Stimulated activated CD8-positive, alpha-beta memory T cell treated with anti-CD3 and anti-CD28 coated beads, Interleukin-4, amount 100 ng/mL, for 24 hours (primary cell): ENCODE measurements around the gene ERVK3-1.
"Not testable (repeated sequence)": the region's sequence is repeated elsewhere in the genome, so short reads cannot be mapped to it uniquely, and the experiment has no call there.

Experiments
- DNase-seq: peaks from one replicate; pipeline ENCODE4 v3.0.0-alpha.2; 2020; ENCODE audit warnings: low read depth

Gene ERVK3-1

DNA sequence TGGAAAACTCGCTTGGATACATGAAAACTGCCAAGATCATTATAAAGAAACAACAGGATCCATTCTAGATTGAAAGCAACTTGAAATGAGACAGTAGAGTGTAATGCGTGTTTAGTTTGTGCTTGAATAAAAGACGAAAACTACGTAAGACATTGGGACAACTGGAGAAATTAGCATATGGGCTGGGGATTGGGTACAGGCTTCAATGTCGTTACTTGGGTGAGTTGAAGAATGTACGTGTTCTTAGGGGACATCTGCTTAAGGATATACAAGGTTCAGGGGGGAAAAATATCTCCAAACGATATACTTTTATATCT is 471 bp upstream of the ERVK3-1 start:
- DNase-seq = no peak

DNA sequence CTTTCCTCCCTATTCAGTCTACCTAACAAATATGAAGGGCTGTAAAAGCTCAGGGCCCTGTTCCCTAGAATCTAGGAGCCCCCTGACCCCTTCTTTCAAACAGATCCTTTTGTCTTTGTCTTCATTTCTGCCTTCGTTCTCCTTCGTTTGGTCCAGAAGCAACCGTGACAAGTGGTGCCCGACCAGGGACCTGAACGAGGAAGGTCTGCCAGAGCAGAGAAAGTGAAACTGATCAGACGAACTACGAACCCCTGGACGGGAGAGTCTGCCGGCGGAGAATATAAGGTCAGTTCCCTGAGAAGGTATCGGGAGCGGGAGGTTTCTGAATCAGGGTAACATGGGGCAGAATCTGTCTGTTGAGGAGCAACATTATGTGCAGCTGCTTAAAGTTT is 751 bp downstream of the ERVK3-1 start:
- no peak for DNase-seq

DNA sequence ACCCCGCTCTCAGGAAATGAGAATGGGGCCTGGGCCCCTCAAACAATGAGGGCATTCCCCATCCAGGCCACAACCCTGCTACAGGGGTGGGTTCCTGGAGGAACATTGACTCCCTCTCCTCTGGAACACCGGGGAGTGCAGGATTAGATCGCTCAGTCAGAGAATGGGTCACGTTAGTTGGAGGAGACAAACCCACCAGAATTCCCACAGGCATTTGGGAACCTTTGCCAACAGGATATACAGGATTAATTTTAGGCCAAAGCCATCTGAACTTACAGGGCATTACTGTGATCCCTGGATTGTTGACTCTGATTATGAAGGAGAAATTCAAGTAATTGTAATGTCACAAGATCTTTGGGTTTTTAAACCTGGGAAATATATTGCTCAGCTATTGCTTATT is 2.6 kb downstream of the ERVK3-1 start:
- DNase-seq = no peak

DNA sequence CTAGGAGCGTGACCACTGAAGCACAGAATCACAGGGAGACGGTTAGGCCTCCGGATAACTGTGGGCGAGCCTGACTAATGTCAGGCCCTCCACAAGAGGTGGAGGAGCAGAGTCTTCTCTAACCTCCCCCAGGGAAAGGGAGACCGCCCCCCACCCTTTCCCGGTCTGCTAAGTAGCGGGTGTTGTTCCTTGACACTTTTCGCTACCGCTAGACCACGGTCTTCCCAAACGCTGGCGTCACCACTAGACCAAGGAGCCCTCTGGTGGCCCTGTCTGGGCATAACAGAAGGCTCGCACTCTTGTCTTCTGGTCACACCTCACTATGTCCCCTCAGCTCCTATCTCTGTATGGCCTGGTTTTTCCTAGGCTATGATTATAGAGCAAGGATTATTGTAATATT is 5.5 kb downstream of the ERVK3-1 start:
- DNase-seq = not testable (repeated sequence)

DNA sequence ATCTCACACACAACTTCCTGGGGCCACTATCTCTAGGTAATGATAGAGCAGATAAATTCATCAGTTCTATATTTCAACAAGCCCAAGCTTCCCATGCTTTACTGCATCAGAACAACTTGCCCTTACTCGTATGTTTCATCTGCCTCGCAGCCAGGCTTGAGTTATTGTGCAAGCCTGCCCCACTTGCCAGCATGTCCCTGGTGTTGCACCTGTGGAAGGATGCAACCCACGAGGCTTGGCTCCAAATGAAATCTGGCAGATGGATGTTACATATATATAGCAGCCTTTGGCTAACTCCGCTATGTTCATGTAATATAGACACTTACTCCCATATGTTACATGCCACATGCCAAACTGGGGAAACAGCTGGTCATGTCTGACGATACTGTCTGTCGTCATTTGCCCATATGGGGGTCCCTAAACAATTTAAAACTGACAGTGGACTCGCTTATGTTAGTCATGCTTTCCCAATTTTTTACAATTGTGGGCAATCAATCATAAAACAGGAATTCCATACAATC is 6.2 kb downstream of the ERVK3-1 start:
- DNase-seq = no peak

DNA sequence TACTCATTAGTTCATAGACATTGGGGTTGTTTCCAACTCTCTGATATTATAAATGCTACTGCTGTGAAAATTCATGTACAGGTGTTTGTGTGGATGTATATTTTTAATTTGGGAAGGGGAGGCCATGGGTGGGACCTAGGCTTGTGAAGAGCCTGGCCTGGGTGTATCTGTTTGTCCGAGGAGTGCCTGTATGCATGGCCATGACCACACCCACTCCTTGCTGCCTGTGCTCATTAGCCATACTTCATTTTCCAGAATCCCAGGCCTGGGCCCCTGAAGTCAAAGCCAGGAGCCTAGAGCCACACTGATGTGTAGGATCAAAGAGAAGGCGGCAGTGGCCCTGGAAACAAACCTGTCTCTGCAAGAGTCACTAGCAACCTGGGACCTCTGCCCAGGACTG is 10.4 kb downstream of the ERVK3-1 start:
- DNase-seq = no peak

DNA sequence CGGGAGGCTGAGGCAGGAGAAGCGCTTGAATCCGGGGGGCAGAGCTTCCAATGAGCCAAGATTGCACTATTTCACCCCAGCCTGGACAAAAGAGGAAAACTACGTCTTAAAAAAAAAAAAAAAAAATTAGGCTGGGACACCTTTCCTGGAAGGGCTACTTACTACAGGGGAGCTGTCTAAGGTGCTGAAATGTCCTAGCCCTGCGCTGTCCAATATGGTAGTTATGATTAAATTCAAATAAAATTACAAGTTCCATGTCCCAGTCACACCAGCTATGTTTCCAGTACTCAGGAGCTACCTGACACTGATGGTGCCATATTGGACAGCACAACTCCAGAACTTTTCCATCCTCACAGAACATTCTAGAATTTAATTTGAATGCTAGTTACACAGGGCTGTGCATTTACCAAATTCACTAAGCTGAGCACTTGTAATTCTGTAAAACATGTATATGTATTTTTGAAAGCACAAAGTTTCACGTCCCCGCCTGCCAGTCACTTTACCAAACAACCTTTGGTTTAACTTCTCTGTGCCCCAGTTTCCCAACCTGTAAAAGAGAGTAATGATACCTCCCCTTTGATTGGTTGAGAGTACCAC is 12.4 kb downstream of the ERVK3-1 start:
- DNase-seq = no peak

DNA sequence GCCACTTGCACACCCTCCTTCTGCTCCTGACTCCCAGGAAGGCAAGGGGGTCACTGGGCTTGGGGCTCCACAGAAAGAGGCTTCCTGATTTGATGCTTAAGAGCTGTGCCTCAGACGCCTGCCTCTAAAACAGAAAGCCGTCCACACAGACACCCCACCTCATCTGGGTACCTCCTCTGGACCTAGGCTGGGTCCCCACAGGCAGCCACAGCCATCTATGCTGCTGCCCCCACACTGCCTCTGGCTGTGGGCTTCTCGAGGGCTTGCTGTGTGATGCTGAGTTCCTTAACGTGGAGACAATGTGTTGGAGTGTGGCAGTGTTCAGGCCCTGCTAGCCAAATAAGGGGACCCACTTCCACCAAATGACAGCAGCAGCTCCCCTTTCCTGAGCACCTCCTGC is 13.1 kb downstream of the ERVK3-1 start:
- DNase-seq = no peak

DNA sequence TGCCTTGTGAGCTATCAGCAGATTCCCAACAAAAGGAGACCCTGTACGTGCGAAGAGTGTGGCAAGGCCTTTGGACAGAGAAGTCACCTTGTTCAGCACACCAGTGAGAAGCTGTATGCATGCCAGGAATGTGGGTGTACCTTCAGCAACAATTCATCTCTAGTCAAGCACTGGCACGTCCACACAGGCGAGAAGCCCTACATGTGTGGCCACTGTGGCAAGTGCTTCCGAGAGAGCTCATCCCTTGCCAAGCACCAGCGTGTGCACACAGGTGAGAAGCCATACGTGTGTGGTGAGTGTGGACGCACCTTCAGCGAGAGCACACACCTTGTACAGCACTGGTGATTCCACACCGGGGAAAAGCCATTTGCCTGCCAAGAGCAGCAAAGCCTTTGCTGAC is 14.1 kb downstream of the ERVK3-1 start:
- no peak for DNase-seq

DNA sequence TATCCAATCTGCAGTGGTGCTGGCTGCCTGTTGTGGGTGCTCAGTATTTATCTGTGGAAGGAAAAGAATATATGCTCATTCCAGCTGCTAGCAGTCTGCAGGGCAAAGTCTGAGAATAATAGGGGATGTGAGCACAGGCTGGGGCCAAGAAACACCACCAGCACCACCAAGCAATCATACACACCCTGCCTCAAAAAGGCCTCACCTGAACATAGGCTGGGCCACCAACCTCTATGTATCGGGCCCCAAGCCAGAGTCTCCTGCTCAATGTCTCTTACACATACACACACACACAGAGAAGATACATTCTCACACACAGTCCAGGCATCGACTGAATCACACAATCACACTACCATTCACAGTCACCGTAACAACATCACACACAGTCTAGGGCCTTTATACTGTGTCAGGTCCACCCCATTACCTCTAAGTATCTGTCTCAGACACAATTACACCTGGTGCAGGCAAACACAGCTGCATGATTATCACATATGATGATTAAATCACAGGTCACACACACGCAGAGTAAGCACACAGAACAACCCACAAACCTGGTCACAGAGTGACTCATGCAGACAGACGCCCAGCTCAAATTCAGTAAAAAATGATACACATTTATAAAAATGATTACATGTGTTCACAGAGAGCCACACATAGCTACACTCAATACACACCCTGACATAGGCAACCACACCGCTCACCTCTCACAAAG is 20.3 kb downstream of the ERVK3-1 start:
- no peak for DNase-seq

DNA sequence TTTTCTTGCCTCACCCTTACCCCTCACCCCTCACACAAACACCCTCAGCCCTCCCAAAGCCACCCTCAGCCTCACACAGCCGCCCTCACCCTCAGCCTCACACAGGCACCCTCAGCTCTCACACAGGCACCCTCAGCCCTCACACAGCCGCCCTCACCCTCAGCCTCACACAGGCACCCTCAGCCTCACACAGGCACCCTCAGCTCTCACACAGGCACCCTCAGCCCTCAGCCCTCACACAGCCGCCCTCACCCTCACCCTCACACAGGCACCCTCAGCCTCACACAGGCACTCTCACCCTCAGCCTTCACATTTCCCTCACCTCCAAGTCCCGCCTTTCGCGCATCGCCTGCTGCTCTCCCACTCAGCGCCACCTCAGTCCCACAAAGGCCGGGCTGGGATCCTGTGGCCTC is 21.3 kb downstream of the ERVK3-1 start:
- no peak for DNase-seq

DNA sequence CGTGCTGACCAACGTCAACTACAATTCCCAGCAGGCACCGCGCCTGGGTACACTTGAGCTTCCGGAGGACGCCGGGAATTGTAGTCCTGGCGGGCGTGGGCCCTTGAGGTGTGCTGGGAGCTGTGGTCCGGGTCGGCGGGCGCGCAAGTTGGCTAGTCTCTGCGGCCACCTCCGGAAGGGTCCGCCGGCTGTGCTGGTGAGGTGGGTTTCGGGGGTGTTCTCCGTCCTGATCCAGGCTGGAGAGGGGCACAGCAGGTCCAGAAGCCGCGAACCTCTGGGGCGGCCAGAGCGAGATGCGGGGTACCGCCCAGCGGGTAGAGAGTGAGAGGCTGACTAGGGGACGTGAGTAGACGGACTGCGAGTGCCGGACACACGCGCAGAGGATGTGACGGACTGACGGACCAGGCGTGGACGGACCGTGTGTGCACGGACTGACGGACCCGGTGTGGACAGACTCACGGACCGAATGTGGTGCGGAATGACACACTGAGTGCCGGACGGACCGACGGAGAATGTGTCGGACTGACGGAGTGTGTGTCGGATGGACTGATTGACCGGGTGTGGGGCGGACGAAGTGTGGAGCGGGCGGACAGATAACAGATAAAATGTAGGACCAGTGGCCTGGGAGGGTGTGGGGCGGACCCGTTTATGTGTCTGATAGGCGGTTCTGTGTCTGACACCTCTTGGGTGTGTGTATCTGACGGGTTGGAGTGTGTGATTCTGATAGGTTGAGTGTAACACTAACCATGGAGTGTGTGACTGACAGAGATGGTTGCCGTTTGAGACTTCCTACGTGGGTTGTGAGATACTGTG is 21.9 kb downstream of the ERVK3-1 start, which contains the start of gene ZSCAN22:
Gene ZSCAN22 (plus strand): TSS at position 81 of the 813 bp plus-strand sequence. CDS start 7,809 bp downstream, outside the sequence.
- peak; percentile 88 for DNase-seq

DNA sequence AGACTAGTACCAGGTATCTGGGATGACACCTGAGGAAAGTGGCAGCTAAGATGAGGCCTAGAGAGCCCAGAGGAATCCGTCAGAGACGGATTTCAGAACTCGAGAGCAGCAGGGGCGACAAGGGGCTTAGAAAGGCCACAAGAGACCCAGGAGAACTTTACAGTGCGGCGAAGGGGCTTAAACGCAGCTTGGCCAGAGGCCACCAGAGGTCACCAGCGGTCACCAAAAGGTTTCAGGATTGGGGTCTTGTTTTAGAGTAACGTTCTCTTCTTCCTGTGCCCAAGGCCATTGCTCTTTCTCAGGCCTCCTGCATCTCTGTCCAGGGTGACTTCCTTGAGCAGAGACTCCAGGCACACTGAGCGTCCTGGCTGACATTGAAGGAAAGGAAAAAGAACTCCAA is 23.8 kb downstream of the ERVK3-1 start:
- no peak for DNase-seq

DNA sequence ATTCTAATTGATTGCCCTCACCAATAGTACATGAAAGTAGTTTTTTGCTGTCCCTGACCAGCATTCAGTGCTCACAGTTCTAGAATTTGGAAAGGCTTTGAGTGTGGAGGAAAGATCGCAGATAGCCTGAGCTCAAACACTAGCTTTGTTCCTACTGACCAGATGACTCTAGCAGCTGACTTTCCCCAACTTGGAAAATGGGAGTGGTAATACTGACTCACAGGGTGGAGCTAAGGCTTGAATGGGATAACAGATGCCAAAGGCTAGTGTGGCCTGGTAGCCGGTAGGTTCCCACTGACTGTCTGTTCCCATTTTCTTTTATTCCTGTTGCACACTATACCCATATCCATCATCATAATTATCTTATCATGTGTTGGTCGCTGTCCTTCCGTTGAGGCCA is 25.3 kb downstream of the ERVK3-1 start:
- DNase-seq = no peak

DNA sequence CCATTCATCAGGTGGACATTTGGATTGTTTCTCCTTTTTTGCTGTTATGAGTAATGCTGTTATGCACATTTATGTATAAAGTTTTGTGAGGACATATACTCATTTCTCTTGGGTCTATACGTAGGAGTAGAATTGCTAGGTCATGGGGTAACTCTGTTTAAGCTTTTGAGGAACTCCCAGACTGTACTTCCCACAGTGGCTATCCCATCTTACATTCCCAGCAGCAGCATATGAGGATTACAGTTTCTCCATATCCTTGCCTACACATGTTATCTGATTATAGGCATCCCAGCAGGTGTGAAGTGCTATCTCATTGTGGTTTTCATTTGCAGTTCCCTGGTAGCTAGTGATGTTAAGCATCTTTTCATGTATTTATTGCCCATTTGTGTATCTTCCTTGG is 27.5 kb downstream of the ERVK3-1 start:
- no peak for DNase-seq

DNA sequence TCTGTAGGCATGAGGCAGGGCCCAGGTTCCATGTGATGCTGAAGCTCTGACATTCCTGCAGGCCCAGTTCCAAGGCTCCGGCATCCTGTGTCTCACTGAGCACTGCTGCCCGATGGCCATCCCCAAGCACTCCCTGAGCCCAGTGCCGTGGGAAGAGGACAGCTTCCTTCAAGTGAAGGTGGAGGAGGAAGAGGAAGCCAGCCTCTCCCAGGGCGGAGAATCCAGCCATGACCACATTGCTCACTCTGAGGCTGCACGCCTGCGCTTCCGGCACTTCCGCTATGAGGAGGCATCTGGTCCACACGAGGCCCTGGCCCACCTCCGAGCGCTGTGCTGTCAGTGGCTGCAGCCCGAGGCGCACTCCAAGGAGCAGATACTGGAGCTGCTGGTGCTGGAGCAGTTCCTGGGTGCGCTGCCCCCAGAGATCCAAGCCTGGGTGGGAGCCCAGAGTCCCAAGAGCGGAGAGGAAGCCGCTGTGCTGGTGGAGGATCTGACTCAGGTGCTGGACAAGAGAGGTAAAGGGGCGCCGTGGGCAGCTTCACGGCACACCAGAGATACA is 29.6 kb downstream of the ERVK3-1 start:
- no peak for DNase-seq

DNA sequence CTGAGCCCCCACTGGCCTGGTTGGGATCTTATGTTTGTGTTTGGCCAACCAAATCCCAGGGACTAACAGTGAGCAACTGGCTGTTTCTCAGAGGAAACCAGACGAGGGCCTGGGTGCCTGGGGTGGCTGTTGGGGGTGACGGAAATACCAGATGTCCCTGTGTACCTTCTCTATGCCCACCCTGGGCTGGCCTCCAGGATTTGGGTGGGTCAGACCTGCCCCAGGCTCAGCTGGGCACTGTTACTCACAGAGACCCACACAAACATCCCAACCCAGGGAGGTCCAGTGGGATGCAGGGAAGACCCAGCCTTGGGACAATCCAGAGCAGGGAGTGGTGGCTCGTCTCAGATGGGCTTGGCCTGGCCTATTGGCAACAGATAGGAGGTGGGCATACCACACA is 30.5 kb downstream of the ERVK3-1 start:
- DNase-seq = no peak

DNA sequence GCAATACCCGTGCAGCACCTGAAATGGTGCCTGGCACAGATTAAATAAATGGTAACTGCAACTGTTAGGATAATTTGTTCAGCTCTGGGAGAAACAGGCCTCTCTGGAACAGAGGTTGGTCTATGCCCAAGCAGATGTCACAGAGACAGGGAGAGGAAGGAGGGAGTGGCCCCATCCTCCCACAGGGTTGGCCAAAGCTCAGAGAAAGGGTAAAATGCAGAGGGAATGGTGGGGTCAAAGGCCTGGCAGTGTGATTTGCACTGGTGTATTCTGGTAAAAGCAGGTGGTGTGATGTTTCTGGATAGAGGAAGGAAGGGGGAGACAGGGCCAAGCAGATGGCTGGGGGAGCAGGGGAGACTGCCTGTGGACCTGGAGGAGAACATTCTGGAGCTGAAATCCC is 31.0 kb downstream of the ERVK3-1 start:
- no peak for DNase-seq

DNA sequence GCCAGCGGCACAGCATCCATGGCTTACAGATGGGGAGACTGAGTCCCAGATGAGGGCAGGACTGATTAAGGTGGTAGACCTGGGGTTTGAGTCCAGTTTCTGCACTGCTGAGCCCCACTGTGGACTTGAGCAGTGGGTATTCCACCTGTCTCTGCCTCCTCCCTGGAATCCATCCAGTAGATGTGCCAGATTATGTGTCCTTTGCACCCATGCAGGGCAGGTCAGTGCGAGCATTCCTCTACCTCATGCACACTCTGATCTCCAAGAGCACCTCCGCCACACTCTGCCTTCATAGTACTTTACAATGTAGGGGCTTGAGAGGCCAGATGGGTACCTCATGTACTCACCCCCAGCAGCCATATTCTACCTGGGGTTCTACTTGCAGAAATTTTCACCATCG is 31.6 kb downstream of the ERVK3-1 start:
- DNase-seq = no peak

DNA sequence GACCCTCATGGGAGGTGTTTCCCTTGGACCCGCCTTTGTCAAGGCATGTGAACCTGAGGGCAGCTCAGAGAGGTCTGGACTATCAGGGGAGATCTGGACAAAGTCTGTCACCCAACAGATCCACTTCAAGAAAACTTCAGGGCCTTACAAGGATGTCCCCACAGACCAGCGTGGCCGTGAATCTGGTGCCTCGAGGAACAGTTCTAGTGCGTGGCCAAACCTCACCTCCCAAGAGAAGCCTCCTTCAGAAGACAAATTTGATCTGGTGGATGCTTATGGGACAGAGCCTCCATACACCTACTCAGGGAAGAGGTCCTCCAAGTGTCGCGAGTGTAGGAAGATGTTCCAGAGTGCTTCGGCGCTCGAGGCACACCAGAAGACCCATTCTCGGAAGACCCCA is 33.2 kb downstream of the ERVK3-1 start:
- no peak for DNase-seq

DNA sequence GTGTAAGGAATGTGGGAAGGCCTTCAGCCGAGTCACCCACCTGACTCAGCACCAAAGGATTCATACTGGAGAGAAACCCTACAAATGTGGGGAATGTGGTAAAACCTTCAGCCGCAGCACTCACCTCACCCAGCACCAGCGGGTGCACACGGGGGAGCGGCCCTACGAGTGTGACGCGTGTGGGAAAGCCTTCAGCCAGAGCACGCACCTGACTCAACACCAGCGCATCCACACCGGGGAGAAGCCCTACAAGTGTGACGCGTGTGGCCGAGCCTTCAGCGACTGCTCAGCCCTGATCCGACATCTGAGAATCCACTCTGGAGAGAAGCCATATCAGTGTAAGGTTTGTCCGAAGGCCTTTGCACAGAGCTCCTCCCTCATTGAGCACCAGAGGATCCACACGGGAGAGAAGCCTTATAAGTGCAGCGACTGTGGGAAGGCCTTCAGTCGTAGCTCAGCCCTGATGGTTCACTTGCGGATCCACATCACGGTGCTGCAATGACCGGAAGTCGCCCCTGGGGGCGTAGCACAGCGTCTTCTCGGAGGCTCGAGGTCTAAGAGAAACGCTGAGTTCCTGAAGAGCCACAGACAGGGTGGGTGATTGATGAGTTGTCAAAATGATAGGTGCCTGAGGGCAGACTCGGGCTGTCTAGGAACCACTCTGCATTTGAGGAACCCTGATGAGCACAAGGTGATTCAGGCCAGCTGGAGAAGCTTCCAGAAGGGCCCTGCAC is 33.8 kb downstream of the ERVK3-1 start:
- DNase-seq = no peak

DNA sequence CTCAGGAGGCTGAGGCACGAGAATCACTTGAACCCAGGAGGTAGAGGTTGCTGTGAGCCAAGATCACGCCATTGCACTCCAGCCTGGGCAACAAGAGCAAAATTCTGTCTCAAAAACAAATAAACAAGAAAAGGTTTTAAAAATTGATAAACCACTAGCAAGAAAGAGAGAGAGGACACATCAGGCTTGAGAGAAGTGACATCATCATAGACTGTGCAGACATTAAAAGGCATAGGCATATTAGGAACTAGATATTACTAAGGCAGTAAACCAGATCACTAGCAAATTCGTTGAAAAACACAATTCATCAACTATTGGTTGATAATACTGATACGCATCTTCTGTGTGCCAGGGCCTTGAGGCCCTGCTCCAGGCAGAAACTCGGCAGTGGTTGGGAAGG is 40.4 kb downstream of the ERVK3-1 start:
- DNase-seq = no peak
